Upper lobe of left lung (tissue), 4 donors: ENCODE results near the gene PCNX2.

Experiments used
- CTCF ChIP-seq, 6 experiments: fragments of 450-650 bp in 4 of 6; fragments of 200-600 bp in 2 of 6; sonication (generic) in 2 of 6; IDR thresholded peaks; one replicate each; pipeline ENCODE4 v1.5.1; 2016 to 2019; ENCODE audit warnings: antibody characterized with exemption in 6 of 6
- POLR2A ChIP-seq, 4 donors: fragments of 450-650 bp; IDR thresholded peaks; one replicate each; pipeline ENCODE4 v1.5.1; 2016 to 2017; ENCODE audit warnings: antibody characterized with exemption in 4 of 4, mild to moderate bottlenecking in 2 of 4
- POLR2AphosphoS5 ChIP-seq, 2 donors: sonication (generic); formaldehyde crosslinking; IDR thresholded peaks; one replicate each; pipeline ENCODE4 v1.5.1; 2017; ENCODE audit warnings: antibody characterized with exemption in 2 of 2

DNA sequence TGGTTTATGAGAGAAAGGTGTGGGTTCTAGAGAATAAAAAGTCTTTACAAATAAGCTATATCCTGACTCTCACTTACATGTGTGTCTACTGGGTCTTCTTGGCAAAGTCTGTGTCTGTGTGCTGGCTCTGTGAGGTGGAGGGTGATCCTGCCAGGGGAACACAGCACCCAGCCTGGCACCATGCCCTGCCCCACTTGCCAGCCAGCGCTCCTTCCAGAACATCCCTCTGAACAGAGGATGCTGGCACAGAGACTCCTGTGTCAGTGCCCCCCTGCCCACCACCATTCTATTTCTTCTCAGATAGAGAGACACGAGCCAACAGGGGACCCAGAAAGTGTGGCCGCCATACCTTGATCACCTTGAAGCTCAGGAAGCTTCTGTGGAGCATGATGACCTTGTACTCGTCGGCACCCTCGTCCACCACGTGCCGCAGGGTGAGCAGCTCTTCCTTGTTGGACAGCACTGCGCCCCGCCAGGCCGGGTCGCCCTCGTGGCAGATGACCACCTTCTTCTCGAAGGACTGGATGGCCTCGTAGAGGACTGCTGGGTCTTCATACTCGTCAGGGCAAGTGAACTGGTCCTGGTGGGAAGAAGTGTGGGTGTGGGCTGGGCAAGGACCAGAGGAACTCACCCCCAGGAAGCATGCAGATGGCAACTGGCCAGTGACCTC lies 295.4 kb downstream of the PCNX2 start:
- TF ChIP-seq CTCF (IDR thresholded peaks at IDR 0.05) = no peak
- no peak for TF ChIP-seq POLR2AphosphoS5 (IDR thresholded peaks at IDR 0.05)
- no peak for TF ChIP-seq POLR2A (IDR thresholded peaks at IDR 0.05)
